HG02763 (cell line): ENCODE results near the gene PNPLA2.

ENCODE experiments used
- ATAC-seq: cut with Tn5 transposase; IDR thresholded peaks from one replicate; pipeline ENCODE4 v1.9.1; 2021; ENCODE audit warnings: mild to moderate bottlenecking, moderate library complexity; ENCODE audit not compliant: unreplicated experiment

PNPLA2 gene

DNA sequence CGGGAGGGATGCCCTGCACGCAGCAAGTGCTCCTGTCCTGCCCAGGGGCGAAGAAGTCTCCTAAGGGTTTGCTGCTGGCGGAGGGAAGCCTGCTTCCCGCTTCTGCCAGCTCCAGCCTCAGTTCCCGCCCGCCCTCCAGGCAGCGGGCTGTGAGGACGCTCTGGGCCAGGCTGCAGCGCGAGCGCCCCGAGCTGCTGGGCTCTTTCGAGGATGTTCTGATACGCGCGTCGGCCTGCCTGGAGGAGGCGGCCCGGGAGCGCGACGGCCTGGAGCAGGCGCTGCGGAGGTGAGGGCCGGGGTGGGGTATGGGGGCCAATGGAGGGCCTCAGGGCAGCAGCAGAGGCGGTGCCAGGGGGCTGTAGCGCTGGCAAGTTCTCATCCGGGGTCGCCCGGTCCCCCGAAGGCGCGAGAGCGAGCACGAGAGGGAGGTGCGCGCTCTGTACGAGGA lies 11.2 kb downstream of the PNPLA2 start:
- no peak for ATAC-seq

DNA sequence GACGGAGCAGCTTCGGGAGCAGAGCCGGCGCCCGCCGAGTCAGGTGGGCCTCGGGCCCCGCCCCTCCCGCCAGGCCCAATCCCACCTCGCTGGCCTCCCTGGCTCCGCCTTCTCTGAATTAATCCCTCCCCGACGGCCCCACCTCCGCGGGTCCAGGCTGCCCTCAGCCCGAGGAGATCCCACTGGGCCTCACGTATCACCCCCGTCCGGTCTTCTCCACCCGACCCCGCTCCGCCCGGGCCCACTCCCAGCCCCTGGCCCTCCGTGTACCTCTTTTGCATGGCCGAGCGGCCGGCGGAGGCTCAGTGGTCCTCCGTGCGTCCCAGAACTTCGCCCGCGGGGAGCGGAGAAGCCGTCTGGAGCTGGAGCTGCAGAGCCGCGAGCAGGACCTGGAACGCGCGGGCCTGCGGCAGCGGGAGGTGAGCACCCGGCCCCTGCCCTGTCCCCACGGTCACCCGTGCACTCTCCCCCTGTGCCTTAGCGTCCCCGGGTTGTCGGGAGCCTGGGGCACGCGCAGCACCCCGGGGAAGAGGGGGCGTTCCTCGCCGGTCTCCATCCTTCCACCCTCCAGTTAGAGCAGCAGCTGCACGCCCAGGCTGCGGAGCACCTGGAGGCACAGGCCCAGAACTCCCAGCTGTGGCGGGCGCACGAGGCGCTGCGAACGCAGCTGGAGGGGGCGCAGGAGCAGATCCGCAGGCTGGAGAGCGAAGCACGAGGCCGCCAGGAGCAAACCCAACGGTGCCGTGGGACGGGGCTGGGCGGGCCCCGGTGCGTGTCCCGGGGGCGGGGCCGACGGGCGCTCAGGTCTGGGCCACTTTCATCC lies 11.8 kb downstream of the PNPLA2 start:
- ATAC-seq = no peak

DNA sequence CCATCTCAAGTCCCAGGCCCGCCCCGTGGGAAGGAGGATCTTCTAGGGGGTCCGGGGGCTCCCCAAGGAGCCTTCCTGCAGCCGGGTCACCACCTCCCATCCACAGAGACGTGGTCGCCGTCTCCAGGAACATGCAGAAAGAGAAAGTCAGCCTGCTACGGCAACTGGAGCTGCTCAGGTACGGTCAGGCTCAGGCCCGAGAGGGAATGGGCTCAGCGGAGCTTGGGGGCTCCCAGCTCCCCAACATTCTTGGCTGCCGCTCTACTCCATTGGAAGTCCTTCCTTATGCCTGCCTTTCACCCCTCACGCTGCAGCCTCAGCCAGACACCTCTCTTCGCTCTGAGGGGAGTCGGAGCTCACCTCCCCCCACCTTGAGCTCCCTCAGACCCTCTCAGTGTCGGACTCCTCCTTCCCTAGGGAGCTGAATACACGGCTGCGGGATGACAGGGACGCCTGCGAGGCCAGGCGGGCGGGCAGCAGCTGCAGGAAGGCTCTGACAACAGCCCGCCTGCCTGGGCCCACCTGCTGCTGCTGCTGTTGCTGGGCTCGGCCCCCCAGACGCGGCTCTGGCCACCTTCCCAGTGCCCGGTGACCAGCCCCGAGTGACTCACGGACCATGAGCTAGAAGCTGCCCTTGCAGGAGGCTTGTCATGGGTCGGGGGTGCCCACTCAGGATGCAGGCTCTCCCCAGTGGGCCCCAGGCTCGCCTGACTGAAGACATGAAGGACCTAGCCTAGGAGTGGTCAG lies 12.6 kb downstream of the PNPLA2 start:
- ATAC-seq = no peak

DNA sequence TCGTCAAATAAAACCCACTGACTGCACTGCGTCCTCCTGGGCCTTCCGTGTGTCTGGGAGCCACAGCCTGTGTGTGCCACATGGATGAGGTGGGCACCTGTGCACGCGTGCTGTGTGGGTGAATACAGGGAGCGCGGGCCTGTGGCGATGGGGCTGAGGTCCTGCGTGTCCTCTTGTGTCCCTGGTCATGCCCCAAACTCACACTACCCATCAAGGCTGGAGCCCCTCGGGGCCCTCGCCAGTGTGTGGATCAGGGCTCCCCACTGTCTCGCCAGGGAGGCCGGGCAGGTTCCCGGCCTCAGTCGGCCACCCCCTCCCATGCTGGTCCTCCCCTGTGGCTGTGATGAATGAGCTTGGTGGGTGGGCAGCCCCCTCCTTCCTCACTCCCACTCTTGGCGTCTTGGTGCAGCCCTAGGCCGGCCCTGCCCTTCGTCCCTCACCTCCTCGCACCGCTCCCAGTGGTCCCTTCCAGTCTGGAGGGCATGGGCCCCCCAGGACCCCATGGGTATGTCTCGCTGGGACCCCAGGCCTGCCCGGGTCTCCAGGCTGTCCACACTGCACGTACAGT lies 13.3 kb downstream of the PNPLA2 start:
- no peak for ATAC-seq

DNA sequence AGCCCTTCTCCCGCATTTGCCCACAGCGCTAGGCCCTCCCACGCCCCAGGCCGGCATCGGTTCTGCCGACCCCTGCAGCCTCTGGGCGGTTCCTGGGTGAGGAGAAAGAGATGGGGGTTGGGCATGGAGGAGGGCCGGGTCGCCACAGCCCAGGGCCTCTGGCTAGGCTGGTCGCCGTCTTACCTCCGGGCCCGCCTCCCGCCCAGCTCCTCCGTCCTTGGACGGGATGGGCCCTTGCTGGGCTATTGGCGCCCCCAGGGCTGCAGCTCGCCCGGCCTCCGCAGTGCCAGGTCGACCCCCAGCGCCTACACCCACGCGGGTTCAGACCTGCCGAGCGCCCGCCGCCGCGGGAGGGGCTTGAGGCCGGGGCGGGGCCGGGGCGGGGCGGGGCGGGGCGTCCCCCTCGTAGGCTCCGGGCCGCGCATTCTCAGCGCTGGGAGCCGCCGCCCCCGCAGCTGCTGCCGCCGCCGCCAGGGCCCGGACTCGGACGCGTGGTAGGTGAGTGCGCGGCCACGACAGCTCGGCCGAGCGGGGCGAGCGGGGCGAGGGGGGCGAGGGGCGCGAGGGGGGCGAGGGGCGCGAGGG lies 13.9 kb downstream of the PNPLA2 start, which contains the start of gene CD151:
TSS of gene CD151 (plus strand) at position 424 of the 585 bp plus-strand sequence. CDS start 3,118 bp downstream, outside the sequence.
- peak; percentile 41 for ATAC-seq

DNA sequence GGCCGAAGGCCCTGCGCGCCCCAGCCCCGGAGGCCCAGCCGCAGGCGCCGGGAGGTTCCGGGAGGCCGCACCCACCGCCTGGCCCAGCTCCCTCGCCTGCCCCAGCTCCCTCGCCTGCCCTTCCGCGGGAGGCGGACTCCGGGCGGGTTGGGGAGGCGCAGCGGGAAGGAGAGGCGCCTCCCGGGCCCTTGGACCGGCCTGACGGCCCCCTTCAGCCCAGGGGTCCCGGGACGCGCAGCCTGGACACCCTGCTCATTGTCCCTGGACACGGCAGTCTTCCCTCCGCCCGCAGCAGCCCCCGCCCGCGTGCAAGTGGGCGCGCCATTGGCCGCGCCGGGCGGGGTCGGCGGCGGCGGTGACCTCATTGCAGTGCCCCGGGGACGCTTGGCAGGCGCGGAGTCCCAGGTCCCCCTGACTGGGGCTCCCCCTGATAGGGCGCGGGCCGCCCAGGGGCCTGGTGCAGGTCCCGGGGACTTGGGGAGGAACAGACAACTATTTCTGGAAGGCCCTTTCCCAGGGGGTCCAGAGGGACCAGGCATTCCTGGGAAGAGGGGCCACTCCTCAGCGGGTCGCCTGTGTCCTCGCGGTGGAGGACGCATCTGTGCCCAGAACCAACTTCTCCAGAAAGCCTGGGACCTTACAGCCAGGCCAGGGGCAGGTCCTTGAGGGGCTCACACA lies 14.5 kb downstream of the PNPLA2 start:
- no peak for ATAC-seq

DNA sequence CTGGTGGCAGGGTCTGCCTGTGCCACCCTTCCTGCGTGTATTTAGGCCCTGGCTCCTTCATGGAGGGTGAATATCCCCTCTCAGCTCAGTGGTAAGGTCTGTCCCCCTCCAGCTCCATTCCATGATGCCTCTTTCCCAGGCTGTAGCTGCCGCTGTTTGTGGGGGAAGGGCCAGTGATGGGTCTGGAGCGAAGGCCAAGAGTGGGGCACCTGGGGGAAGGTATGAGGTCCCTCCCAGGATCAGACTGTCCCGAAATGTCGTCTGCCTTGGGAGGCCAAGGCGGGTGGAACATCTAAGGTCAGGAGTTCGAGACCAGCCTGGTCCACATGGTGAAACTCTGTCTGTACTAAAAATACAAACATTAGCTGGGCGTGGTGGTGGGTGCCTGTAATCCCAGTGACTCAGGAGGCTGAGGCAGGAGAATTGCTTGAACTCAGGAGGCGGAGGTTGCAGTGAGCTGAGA lies 15.2 kb downstream of the PNPLA2 start:
- no peak for ATAC-seq

DNA sequence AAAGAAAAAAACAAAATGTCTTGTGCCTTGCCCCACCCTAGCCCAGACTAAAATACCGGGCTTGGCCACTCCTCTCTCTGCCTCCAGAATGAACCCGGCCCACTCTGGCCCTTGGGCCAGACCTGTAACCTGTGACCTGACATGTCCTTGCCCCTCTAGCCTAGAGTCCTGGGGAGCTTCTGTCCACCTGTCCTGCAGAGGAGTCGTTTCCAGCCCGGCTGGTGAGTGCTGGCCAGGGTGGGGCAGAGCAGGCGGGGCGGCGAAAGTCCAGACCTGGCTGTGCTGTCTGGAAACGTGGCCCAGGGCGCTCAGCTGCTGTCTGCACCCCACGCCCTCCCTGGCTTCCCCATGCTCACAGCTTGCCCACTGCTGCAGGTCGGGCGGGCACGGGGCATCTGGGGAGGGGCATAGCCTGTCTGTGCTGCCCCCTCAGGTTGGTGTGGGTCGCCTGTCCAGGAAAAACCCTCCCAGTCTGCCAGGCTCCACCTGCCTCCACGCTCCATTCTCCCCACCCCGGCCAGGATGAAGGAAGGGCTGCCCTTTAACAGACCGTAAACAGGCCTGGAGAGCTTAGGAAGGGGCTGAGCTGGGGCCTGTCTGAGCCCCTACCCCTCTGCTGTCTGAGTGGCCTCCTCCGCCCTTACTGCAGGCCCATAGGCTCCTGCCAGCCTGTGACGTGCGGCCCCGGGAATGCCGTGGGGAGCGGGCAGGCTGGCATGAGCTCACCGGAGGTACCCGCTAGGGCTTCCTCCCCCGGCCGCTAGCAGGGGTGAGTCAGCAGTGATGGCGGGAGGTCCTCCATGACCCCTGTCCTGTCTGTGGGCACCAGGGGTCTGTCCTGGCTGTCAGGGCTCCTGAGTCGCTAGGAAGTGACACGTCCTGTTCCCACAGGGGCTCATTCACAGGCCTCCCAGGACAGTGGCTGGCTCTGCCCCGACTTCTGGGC lies 15.9 kb downstream of the PNPLA2 start:
- ATAC-seq = no peak

DNA sequence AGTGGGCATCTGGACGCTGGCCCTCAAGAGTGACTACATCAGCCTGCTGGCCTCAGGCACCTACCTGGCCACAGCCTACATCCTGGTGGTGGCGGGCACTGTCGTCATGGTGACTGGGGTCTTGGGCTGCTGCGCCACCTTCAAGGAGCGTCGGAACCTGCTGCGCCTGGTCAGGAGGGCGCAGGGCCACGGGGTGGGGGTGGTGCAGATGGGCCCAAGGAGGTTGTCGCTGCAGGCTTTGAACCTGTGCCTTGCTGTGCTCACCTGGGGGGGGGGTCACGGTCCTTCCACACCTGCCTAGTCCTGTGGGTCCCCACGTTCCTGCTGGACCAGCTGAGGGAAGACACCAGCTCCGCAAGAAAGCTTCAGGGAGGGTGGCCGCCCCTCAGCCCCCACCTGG lies 17.6 kb downstream of the PNPLA2 start:
- no peak for ATAC-seq

DNA sequence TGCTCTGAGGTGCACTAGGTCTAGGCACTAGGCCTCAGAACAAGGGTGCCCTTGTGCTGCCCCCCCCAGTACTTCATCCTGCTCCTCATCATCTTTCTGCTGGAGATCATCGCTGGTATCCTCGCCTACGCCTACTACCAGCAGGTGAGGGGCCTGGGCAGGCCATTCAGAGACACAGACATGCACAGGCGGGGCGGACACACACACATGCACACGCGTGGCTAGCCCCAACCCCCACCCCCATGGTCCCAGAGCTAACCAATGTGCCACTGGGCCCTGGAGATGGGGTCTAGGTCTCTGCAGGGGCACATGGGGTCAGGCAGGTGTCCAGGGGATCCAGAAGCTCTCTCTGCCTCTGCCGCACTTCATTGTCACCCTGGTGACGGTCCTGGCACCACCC lies 18.0 kb downstream of the PNPLA2 start:
- ATAC-seq = no peak

DNA sequence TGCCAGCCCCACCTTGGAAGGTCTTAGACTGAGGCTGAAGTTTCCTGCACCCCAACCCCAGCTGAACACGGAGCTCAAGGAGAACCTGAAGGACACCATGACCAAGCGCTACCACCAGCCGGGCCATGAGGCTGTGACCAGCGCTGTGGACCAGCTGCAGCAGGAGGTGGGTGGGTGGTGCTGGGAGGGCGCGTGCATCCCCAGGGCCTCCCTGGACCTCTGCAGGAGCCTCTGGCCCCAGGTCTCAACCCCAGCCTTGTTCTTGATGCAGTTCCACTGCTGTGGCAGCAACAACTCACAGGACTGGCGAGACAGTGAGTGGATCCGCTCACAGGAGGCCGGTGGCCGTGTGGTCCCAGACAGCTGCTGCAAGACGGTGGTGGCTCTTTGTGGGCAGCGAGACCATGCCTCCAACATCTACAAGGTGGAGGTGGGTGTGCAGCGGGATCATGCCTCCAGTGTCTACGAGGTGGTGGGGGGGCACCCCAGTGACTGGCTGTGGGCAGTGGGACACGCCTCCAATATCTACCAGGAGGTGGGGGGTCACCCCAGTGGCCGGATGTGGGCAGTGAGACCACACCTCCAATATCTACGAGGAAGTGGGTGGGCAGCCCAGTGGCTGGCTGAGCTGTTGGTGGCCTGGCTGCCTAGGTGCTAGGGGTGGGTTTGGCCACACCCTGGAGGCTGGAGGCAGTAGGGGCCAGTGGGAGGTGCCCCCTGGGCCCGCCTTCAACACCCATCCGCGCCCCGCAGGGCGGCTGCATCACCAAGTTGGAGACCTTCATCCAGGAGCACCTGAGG lies 18.7 kb downstream of the PNPLA2 start:
- ATAC-seq = no peak

DNA sequence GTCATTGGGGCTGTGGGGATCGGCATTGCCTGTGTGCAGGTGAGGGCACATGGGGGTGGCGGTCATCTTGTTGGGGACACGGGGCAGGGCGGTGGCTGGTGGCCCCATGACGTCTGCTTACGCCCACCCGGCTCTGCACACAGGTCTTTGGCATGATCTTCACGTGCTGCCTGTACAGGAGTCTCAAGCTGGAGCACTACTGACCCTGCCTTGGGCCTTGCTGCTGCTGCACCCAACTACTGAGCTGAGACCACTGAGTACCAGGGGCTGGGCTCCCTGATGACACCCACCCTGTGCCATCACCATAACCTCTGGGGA lies 19.2 kb downstream of the PNPLA2 start:
- ATAC-seq = no peak

DNA sequence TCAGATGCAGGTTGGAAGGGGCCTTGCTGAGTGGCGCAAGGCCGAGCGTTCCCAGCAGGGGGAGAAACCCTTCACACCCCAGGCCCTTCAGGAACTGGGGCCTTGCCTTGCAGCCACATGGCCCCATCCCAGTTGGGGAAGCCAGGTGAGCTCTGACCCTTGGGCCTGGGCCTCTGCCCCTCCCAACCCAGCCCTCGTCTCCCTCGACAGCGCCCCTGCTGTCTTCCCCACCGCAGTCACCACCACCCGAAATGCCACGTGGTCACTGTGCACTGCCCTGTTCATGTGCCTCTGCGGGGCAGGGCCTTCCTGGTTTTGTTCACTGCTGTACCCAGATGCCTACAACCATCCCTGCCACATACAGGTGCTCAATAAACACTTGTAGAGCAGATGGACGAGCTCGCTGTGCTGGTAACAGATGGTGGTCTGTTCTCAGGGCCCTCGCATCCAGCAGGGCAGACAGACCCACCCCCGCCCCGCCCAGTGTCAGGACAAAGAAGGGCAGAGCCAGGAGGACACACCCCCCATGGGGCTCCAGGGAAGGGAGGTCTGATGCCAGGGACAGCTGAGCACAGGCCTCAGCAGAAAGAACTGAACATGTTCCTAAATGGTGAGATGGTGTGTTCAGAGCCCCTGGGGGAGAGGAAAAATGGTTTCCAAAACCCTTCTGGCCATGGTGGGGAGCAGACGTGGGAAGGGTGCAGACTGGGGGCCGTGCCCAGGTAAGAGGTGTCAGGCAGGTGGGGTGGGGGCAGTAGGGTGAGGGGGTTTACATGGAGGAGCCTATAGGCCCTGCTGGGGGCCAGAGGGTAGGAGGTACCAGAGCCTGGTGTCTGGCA lies 19.9 kb downstream of the PNPLA2 start:
- ATAC-seq = no peak

DNA sequence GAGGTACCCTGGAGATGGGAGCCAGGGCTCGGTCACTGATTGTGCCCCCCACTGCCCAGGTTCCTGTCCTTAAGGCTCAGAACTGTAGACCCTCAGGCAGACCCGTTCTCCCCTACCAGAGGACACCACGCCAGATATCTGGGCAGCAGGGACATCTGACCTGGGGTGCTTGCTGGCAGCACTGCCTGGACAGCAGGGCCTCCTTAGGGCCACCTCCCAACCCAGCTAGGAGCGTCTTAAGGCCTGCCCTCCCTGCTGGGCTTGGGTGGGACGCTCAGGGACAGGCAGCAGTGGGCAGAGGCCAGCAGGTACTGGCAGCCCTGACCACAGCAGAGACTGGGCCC lies 20.5 kb downstream of the PNPLA2 start:
- ATAC-seq = no peak

DNA sequence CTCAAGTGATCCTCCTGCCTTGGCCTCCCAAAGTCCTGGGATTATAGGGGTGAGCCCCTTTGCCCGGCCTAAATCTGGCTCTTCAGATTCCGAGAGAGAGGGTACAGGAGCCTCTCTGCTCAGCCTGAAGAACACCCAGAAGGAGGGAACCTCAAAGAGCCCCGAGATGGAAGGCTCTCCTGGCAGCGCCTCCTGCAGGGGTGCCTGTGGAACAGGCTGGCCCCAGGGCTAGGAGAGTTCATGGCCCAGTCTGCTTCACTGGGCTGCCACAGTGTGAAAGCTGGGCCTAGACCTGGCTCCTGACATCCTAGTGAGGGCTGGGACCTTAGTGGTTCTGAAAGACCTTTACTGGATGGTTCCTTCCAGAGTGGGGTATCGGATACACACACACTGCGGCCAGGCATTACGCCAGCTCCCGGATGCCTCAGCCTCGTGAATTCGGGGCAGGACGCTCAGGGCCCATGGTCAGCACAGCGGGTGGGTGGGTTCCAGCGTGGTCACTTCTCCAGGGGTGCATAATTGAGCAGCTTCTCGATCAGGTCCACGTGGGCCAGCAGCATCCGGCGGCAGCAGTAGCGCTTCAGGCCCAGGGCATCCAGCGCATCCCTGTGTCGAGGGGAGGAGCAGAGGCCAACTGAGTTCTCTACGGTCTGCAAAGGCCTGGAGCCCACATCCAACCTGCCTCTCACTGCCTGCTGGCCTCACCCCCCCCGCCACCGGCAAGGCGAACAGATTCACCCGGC lies 21.3 kb downstream of the PNPLA2 start:
- no peak for ATAC-seq

DNA sequence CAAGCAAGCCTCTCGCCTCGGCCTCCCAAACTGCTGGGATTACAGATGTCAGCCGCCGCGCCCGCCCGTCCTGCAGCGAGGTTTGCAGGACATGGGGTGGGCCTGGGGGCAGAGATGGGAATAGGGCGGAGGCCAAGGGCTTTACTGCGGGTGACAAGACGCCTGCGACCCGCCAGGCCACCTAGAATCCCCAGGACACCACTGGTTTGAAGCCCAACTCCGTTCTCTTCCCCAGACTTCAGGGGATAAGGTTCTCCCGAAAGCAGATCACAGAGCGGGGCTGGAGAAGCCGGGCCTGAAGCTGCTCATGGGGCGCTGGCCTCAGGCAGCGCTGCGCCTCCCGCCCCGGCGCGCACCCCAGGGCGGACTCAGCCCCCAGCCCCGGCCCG lies 23.3 kb downstream of the PNPLA2 start:
- no peak for ATAC-seq

DNA sequence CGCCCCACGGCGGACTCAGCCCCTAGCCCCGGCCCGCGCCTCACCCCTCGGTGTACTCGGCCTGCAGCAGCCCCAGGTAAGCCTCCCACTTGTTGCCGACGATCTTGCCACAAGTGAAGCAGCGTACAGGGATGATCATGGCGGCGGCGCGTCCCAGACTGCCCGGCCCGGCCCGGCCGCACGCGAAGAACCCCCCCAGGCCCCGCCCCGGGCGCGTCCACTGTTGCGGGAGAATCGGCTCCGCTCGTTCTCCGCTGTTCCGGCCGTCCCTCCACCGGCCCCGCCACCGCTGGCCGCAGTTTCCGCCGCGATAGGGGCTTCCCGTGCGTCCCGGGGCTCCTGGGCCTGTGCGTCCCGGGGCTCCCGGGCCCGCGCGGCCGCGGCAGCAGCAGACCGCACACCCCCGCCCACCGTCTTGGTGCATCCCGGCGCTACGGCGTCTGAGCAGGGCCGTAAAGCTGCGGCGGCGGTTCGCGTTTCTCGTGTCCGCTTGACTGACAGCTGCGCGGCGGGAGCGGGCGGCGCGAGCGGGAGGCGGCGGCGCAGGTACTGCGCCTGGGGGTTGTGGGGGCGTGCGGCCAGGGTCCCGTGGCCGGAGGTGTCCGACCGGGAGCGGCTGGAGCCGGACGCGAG lies 23.8 kb downstream of the PNPLA2 start, which contains the start of the genes POLR2L and TSPAN4:
TSS of gene POLR2L (minus strand) at position 160 of the 633 bp plus-strand sequence. CDS start at position 139, 21 bp downstream.
TSS of gene TSPAN4 (plus strand) at position 483 of the 633 bp plus-strand sequence. CDS start 7,453 bp downstream, outside the sequence.
- ATAC-seq = peak; percentile 58
